Measurements from ENCODE around the gene PHRF1. TPM values are rescaled to one million over a fixed set of nuclear protein-coding genes. Genes with fewer than 3 reads are reported as not detected.

The PHRF1 gene
- total RNA-seq, 1 donor from 2014 or later, result 54.8 TPM

- Mint-ChIP-seq H3K27me3 (no peaks in the 10 kb centered on the region), H3K9me3 (no peaks in the 10 kb centered on the region)
Observed at GRCh38 chr11:620935-621814, 44.9 kb downstream of the PHRF1 start.

GRCh38 chr11:621838-622237, 45.6 kb downstream of the PHRF1 start:
- H3K27ac Mint-ChIP-seq, result no peak overlapping the region
- H3K4me3 Mint-ChIP-seq, result no peak overlapping the region
- no peaks in the 10 kb centered on the region for H3K9me3 Mint-ChIP-seq
- no peak for DNase-seq
- H3K4me1 Mint-ChIP-seq, result no peaks in the 10 kb centered on the region
- no peaks in the 10 kb centered on the region for H3K27me3 Mint-ChIP-seq
- intact Hi-C loops (cut with micrococcal nuclease), result no loop called here
- H3K36me3 Mint-ChIP-seq (ENCODE audit: low read depth), result no peaks in the 10 kb centered on the region

More at GRCh38 chr11:620935-621814, 44.9 kb downstream of the PHRF1 start:
- intact Hi-C loops (cut with micrococcal nuclease), result no loop called here
- H3K4me1 Mint-ChIP-seq, result peaks cover 6% of the 10 kb centered on the region
- H3K4me3 Mint-ChIP-seq, result no peak overlapping the region
- DNase-seq, result no peak
- no peaks in the 10 kb centered on the region for H3K36me3 Mint-ChIP-seq (ENCODE audit: low read depth)
- H3K27ac Mint-ChIP-seq, result no peak overlapping the region

GRCh38 chr11:623349-623869, 47.1 kb downstream of the PHRF1 start:
- Mint-ChIP-seq H3K36me3 (ENCODE audit: low read depth) (peaks cover 2% of the 10 kb centered on the region), H3K4me3 (no peak overlapping the region), H3K27me3 (peaks cover 10% of the 10 kb centered on the region), H3K4me1 (peaks cover 3% of the 10 kb centered on the region), H3K27ac (no peak overlapping the region), H3K9me3 (no peaks in the 10 kb centered on the region)
- intact Hi-C loops (cut with micrococcal nuclease), result no loop called here
- no peak for DNase-seq

GRCh38 chr11:623999-624704, 47.9 kb downstream of the PHRF1 start:
- H3K4me3 Mint-ChIP-seq, result no peak overlapping the region
- H3K4me1 Mint-ChIP-seq, result peaks cover 10% of the 10 kb centered on the region
- H3K27me3 Mint-ChIP-seq, result peaks cover 16% of the 10 kb centered on the region
- no peaks in the 10 kb centered on the region for H3K9me3 Mint-ChIP-seq
- H3K36me3 Mint-ChIP-seq (ENCODE audit: low read depth), result peaks cover 5% of the 10 kb centered on the region
- no peak overlapping the region for H3K27ac Mint-ChIP-seq
- DNase-seq, result no peak
- intact Hi-C loops (cut with micrococcal nuclease), result no loop called here

- DNase-seq, result no peak
- Mint-ChIP-seq H3K36me3 (ENCODE audit: low read depth) (peaks cover 5% of the 10 kb centered on the region), H3K27me3 (peaks cover 19% of the 10 kb centered on the region), H3K4me1 (peaks cover 16% of the 10 kb centered on the region), H3K4me3 (no peak within 1 kb of the TSS), H3K9me3 (no peaks in the 10 kb centered on the region), H3K27ac (no peak within 1 kb of the TSS)
- intact Hi-C loops (cut with micrococcal nuclease), result no loop called here
Observed at GRCh38 chr11:624705-625635, 48.7 kb downstream of the PHRF1 start, which contains the start of gene CDHR5. Gene CDHR5 (minus strand): TSS chr11:624955. CDS start chr11:624902, 53 bp downstream.

GRCh38 chr11:625636-626268, 49.5 kb downstream of the PHRF1 start:
- intact Hi-C loops (cut with micrococcal nuclease), result no loop called here
- no peak overlapping the region for H3K4me3 Mint-ChIP-seq
- DNase-seq, result no peak
- H3K36me3 Mint-ChIP-seq (ENCODE audit: low read depth), result peaks cover 5% of the 10 kb centered on the region
- H3K4me1 Mint-ChIP-seq, result peaks cover 16% of the 10 kb centered on the region
- no peaks in the 10 kb centered on the region for H3K9me3 Mint-ChIP-seq
- H3K27ac Mint-ChIP-seq, result no peak overlapping the region
- peaks cover 19% of the 10 kb centered on the region for H3K27me3 Mint-ChIP-seq

- Mint-ChIP-seq H3K4me1 (peaks cover 16% of the 10 kb centered on the region), H3K27me3 (peaks cover 19% of the 10 kb centered on the region), H3K36me3 (ENCODE audit: low read depth) (peaks cover 5% of the 10 kb centered on the region), H3K27ac (no peak within 1 kb of the TSS), H3K9me3 (no peaks in the 10 kb centered on the region), H3K4me3 (no peak within 1 kb of the TSS)
- DNase-seq, result no peak
- intact Hi-C loops (cut with micrococcal nuclease), result no loop called here
Observed at GRCh38 chr11:626475-627307, 50.4 kb downstream of the PHRF1 start, which contains the start of gene SCT. Gene SCT (minus strand): TSS chr11:627181. CDS start chr11:627143, 38 bp downstream.

GRCh38 chr11:627308-627576, 51.0 kb downstream of the PHRF1 start:
- peaks cover 5% of the 10 kb centered on the region for H3K36me3 Mint-ChIP-seq (ENCODE audit: low read depth)
- DNase-seq, result no peak
- H3K27me3 Mint-ChIP-seq, result peaks cover 19% of the 10 kb centered on the region
- intact Hi-C loops (cut with micrococcal nuclease), result no loop called here
- H3K4me1 Mint-ChIP-seq, result peaks cover 16% of the 10 kb centered on the region
- H3K9me3 Mint-ChIP-seq, result no peaks in the 10 kb centered on the region
- H3K4me3 Mint-ChIP-seq, result no peak overlapping the region
- no peak overlapping the region for H3K27ac Mint-ChIP-seq

- H3K36me3 Mint-ChIP-seq (ENCODE audit: low read depth), result peaks cover 5% of the 10 kb centered on the region
- H3K9me3 Mint-ChIP-seq, result no peaks in the 10 kb centered on the region
- peak overlapping the region; percentile 59 for H3K27ac Mint-ChIP-seq
- peak overlapping the region; percentile 9 for H3K4me3 Mint-ChIP-seq
- peaks cover 16% of the 10 kb centered on the region for H3K4me1 Mint-ChIP-seq
- intact Hi-C loops (cut with micrococcal nuclease), result no loop called here
- H3K27me3 Mint-ChIP-seq, result peaks cover 19% of the 10 kb centered on the region
- no peak for DNase-seq
Observed at GRCh38 chr11:628056-628455, 51.8 kb downstream of the PHRF1 start.

GRCh38 chr11:629237-629583, 52.9 kb downstream of the PHRF1 start:
- peak; percentile 67 for DNase-seq
- H3K36me3 Mint-ChIP-seq (ENCODE audit: low read depth), result peaks cover 5% of the 10 kb centered on the region

GRCh38 chr11:630871-631270, 54.6 kb downstream of the PHRF1 start:
- H3K27ac Mint-ChIP-seq, result no peak overlapping the region
- H3K4me1 Mint-ChIP-seq, result peaks cover 18% of the 10 kb centered on the region
- no peak overlapping the region for H3K4me3 Mint-ChIP-seq
- peaks cover 22% of the 10 kb centered on the region for H3K27me3 Mint-ChIP-seq
- no peak for DNase-seq
- intact Hi-C loops (cut with micrococcal nuclease), result no loop called here
- no peaks in the 10 kb centered on the region for H3K9me3 Mint-ChIP-seq
- H3K36me3 Mint-ChIP-seq (ENCODE audit: low read depth), result peaks cover 5% of the 10 kb centered on the region

More at GRCh38 chr11:629237-629583, 52.9 kb downstream of the PHRF1 start:
- intact Hi-C loops (cut with micrococcal nuclease), result no loop called here
- Mint-ChIP-seq H3K9me3 (no peaks in the 10 kb centered on the region), H3K4me3 (peak overlapping the region; percentile 9), H3K4me1 (peaks cover 16% of the 10 kb centered on the region), H3K27me3 (peaks cover 19% of the 10 kb centered on the region), H3K27ac (peak overlapping the region; percentile 62)

- H3K27ac Mint-ChIP-seq, result no peak overlapping the region
- intact Hi-C loops (cut with micrococcal nuclease), result no loop called here
- no peaks in the 10 kb centered on the region for H3K9me3 Mint-ChIP-seq
- DNase-seq, result no peak
- H3K27me3 Mint-ChIP-seq, result peaks cover 27% of the 10 kb centered on the region
- peaks cover 5% of the 10 kb centered on the region for H3K36me3 Mint-ChIP-seq (ENCODE audit: low read depth)
- peaks cover 8% of the 10 kb centered on the region for H3K4me1 Mint-ChIP-seq
- H3K4me3 Mint-ChIP-seq, result no peak overlapping the region
Observed at GRCh38 chr11:635945-636510, 59.8 kb downstream of the PHRF1 start.

All from activated CD4-positive, alpha-beta T cell treated with anti-CD3 and anti-CD28 coated beads, Interleukin-2, amount 10 ng/mL, durations not matched to agents 24 days and 14 days (primary cell).